ENCODE results near the gene SET.

GRCh38 chr9:128657796-128658195 is 31.2 kb upstream of the SET start:
- TF ChIP-seq CTCF (IDR thresholded peaks at IDR 0.05) (no peak), POLR2A (IDR thresholded peaks at IDR 0.05) (no peak), EP300 (IDR thresholded peaks at IDR 0.05) (no peak)

All from tibial nerve (tissue), 4 donors.